Omental fat pad (tissue), 4 donors: ENCODE data around the gene MKRN1. TPM values are rescaled to one million over a fixed set of nuclear protein-coding genes. Genes with fewer than 3 reads are reported as not detected.
"Not testable (repeated sequence)": the region's sequence is repeated elsewhere in the genome, so short reads cannot be mapped to it uniquely, and the experiment has no call there.

Experiments
- ATAC-seq: fragments of 150-250 bp; one replicate; pipeline ENCODE4 v1.9.1; 2016; ENCODE audit warnings: mild to moderate bottlenecking, moderate library complexity; ENCODE audit not compliant: low FRiP score
- DNase-seq: peaks from one replicate; pipeline ENCODE4 v3.0.0-alpha.2; 2019; ENCODE audit warnings: low spot score
- total RNA-seq, 4 donors: library from RNA; depleted of rRNA; stranded (reverse); fragments of >200 nt; gene quantifications; one replicate each; pipeline ENCODE4 v1.1.0, GENCODE V29; 2016
- TF ChIP-seq, protein P1 (sequence below), 3 donors: fragments of 450-650 bp; IDR thresholded peaks; one replicate each; pipeline ENCODE4 v1.5.1; 2016 to 2017; ENCODE audit warnings: antibody characterized with exemption in 3 of 3, mild to moderate bottlenecking in 3 of 3, moderate library complexity in 2 of 3

MKRN1 gene
- total RNA-seq, 4 donors from 2014 or later = 38.1 to 61.9 (median 52.6) TPM

GRCh38 chr7:140518370-140519006 lies 39.2 kb upstream of the MKRN1 start:
- TF ChIP-seq, protein P1, sequence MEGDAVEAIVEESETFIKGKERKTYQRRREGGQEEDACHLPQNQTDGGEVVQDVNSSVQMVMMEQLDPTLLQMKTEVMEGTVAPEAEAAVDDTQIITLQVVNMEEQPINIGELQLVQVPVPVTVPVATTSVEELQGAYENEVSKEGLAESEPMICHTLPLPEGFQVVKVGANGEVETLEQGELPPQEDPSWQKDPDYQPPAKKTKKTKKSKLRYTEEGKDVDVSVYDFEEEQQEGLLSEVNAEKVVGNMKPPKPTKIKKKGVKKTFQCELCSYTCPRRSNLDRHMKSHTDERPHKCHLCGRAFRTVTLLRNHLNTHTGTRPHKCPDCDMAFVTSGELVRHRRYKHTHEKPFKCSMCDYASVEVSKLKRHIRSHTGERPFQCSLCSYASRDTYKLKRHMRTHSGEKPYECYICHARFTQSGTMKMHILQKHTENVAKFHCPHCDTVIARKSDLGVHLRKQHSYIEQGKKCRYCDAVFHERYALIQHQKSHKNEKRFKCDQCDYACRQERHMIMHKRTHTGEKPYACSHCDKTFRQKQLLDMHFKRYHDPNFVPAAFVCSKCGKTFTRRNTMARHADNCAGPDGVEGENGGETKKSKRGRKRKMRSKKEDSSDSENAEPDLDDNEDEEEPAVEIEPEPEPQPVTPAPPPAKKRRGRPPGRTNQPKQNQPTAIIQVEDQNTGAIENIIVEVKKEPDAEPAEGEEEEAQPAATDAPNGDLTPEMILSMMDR (IDR thresholded peaks at IDR 0.05) = no peak
- no peak for ATAC-seq
- DNase-seq = no peak

GRCh38 chr7:140517546-140518369 lies 38.5 kb upstream of the MKRN1 start:
- peak; percentile 80 for DNase-seq
- ATAC-seq = peak; percentile 89
- TF ChIP-seq, protein P1 (IDR thresholded peaks at IDR 0.05) = peak in 1 of 3 donors; percentile 68

- DNase-seq = no peak
- ATAC-seq = no peak
- TF ChIP-seq, protein P1 (IDR thresholded peaks at IDR 0.05) = no peak
These were observed 33.2 kb upstream of the MKRN1 start for GRCh38 chr7:140512317-140513000.

DNA sequence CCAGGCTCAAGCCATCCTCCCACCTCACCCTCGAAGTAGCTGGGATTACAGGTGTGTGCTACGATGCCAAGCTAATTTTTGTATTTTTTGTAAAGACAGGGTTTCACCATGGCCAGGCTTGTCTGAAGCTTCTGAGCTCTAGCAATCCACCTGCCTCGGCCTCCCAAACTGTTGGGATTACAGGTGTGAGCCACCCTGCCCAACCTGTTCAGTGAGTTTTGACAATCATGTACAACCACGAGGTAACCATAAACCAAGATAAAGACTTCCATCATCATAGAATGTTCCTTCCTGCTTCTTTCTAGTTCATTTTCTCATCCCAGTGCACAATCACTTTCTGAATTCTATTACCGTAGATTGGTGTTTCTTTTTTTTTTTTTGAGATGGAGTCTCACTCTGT lies 30.5 kb upstream of the MKRN1 start:
- no peak for DNase-seq
- no peak for ATAC-seq
- TF ChIP-seq, protein P1 (IDR thresholded peaks at IDR 0.05) = no peak

- ATAC-seq, DNase-seq: not testable (repeated sequence)
These were observed 28.3 kb upstream of the MKRN1 start for GRCh38 chr7:140507556-140507955.

DNA sequence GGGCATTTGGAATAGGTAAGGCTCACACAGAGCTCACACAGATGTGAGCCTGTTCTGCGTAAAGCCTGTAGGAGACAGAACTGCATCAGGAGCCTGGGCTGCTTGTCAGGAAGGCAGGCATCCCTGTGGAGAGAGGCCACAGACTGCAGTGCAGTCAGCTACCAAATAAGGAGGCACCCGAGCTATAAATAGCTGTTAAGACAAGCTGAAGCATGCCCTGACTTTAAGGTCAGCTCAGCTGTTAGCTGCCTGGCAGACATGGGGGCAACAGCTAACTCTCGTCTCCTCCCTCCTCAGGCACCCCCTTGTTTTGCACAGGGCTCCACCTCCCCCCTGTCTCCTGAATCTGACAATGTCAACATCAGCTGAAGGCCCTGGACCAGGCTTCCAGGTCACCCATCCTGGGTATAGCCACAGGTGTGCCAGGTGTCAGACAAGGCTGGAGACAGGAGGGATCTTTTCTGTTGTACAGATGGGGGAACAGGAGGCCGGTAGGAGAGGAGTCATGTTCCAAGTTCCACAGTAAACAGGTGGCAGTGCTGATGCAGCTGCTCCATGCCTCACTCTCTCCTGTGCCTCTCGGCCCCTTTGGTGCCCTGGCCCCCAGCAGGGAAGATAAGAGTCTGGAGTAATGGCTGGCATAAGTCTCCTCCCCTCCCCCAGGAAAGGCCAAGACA lies 27.6 kb upstream of the MKRN1 start:
- TF ChIP-seq, protein P1 (IDR thresholded peaks at IDR 0.05) = no peak
- ATAC-seq (no peak), DNase-seq (no peak)

DNA sequence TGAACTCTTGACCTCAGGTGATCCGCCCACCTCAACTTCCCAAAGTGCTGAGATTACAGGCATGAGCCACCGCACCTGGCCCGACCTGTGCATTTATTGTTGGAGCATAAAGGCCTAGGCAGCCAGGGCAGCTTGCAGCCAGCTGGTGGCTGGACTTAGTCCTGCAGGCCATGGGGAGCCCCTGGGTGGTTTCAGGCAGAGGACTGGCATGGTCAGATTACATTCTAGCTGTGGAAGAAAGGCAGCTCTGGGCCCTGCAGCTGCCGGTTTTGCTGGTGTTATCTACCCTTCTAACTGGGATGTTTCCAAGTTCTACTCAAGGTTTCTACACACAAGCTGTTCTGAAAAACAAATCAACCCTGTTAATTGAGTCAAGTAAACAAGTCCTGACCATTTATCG lies 22.7 kb upstream of the MKRN1 start:
- DNase-seq (no peak), ATAC-seq (no peak)
- TF ChIP-seq, protein P1 (IDR thresholded peaks at IDR 0.05) = no peak

DNA sequence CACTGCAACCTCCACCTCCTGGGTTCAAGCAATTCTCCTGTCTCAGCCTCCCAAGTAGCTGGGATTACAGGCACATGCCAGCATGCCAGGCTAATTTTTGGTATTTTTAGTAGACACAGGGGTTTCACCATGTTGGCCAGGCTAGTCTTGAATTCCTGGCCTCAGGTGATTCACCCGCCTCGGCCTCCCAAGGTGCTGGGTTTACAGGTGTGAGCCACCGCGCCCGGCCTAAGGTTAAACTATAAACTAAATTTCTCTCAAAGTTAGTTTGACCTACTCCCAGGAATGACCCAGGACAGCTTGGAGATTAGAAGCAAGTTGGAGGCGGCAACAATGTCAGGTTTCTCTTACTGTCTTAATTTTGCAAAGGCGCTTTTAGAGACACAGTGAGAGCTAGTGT lies 18.5 kb upstream of the MKRN1 start:
- ATAC-seq, DNase-seq: not testable (repeated sequence)
